Measurements from ENCODE around the gene SLC12A4.
"Not testable (repeated sequence)": the region's sequence is repeated elsewhere in the genome, so short reads cannot be mapped to it uniquely, and the experiment has no call there.

SLC12A4 gene

DNA sequence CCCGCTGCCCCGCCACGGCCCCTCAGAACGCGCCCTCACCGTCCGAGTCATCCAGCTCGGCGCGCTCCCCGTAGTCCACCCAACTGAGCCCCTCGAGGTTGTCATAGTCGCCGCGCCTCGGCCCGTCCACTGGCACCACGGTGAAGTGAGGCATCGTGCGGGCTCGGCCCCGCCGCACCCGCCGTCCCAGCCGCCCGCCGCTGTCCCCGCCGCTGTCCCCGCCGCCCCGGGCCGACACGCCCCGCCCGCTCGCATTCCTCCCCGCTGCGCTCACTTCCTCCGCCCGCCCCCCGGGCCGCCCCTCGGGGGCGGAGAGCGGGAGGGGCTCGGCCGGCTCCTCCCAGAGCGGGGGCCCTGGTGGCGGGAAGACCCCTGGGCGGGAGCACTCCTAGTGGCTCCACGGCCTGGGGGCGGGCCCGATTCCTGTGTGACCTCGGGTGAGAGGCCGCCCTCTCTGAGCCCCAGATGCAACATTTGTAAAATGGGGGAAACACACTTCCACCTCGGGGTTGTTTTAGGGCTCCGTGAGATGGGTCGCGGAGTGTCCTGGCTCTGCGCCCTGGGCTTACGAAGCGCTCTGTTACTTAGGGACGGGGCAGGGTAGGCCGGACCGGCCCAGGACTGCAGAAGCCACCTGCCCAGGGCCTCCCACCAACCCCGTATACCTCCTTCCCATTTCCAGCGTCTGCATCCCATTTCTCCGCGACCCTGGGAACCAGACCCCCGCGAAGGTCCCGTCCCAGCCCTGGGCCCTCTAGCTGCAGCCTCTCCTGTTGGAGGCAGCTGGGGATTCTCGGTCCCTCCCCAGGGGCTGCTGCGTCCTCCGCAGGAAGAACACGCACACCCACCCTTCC, at the start of gene SLC12A4:
SLC12A4 (minus strand) TSS at position 238 of the 854 bp plus-strand sequence; CDS start at position 154, 84 bp downstream.
- DNase-seq: peak; percentile 35

DNA sequence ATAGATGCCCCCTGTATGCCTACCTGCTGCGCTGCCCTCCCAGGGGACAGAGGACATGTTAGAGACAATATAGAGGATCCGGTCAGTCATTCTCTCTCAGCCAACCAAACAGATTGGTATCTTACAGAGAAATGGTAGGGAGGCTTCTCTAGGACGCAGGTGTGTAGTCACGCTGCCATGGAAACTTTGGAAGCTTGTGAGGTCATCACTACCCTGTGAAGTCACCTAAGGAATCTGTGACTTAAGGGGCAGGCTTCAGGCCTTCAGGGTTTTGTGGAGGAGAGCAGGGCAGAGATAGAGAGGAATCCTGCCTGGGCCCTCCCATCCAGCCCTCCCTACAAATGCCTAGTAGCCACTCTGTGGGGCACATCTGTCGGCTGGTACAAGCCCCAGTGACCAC, 47.2 kb upstream of the SLC12A4 start, which contains the start of gene DPEP2NB:
DPEP2NB (minus strand) TSS at position 231 of the 400 bp plus-strand sequence; CDS start at position 90, 141 bp downstream.
- no peak for DNase-seq

DNA sequence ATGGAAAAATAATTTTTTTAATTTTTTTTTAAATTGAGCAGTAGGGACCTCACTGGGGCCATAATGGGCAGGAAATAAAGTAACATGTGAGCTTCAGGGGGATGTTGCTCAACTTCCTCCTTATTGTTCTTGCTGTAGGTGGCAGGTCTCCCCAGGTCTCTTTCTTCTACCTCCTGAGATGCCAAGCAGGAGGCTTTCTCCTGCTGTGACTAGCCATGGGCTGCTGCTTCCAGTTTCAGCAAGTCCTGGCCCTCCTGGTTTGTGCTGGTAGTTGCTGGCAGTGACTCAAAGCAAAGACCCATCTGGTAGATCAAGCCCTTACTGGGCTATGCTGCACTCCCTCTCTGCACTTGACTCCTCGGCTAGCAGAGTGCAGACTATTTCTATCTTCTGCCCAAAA, 45.0 kb upstream of the SLC12A4 start:
- no peak for DNase-seq

DNA sequence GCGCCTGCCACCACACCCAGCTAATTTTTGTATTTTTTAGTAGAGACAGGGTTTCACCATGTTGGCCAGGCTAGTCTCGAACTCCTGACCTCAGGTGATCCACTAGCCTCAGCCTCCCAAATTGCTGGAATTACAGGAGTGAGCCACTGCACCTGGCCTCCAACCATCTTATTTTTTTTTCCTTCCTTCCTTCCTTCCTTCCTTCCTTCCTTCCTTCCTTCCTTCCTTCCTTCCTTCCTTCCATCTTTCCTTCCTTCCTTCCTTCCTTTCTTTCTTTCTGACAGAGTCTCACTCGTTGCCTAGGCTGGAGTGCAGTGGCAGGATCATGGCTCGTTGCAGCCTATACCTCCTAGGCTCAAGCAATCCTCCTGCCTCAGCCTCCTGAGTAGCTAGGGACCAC, 41.4 kb upstream of the SLC12A4 start:
- DNase-seq: not testable (repeated sequence)

DNA sequence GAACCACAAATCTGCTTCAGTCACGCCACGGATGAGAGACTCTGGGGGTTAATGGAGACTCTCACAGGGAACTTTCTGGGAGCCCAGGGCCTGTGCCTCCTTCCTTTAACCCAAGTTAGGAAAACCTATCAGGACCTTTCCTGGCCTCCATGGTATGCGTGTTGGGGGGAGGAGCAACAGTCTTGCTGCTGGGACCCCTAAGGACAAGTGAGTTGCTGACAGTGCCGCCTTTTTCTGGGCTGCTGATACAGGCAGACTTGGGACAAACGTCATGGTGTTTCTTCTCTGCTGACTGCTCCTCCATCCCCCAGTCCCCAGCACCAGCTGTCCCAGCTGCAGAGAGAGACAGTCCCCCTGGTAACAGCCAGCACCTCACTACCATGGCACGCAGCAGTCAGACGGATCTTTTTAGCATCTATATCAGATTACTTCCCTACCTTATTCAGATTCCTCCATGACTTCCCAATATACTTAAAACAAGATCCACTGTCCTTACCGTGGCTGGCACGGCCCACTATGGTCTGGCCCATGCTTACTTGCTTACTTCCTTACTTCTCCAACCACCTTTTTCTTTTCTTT, 40.8 kb upstream of the SLC12A4 start:
- no peak for DNase-seq

DNA sequence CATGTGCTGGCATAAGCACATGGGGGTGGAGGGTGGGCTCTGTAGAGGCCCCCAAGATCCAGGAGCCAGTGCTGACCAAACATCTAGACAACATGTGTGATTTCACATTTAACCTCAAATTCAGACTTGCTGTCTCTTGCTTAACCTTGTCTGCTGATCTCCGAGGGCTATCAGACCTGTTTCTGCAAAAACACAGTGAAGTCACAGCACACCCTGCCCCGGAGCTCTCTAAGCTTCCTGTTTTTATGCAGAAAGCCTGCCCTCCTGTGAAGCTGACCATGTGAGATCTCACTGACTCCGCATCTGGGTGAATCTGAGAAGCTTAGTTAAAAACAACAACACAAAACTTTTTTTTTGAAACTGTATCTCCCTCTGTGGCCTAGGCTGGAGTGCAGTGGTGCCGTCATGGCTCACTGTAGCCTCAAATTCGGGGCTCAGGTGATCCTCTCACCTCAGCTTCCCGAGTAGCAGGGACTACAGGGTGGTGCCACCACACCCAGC, 37.4 kb upstream of the SLC12A4 start:
- DNase-seq: no peak

DNA sequence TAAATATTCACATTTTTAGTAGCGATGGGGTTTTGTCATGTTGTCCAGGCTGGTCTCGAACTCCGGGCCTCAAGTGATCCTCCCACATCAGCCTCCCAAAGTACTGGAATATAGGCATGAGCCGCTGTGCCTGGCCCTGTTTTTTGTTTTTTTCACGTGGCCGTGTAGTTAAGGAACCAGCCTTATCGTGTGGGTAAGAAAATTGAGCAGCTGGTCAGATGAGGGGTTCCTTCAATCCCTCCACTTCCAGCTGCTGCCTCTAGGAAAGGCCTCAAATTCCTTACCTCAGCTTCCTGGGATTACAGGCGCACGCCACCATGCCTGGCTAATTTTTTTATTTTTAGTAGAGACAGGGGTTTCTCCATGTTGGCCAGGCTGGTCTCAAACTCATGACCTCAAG, 36.8 kb upstream of the SLC12A4 start:
- no peak for DNase-seq

DNA sequence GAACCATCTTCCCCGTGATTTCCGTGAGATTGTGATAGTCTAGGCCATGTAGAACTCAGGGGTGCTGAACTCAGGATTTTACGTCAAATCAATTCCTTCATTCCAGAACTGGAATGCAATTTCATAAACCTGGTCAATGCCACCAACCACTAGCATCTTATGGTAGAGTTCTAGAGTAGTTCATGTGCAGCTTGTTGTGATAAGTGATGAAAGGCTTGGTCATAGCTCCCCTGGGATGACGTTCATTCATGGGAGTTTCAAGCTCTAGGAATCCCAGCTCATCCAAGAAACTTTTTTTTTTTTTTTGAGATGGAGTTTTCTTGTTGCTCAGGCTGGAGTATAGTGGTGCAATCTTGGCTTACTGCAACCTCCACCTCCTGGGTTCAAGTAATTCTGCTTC, 34.6 kb upstream of the SLC12A4 start:
- no peak for DNase-seq

DNA sequence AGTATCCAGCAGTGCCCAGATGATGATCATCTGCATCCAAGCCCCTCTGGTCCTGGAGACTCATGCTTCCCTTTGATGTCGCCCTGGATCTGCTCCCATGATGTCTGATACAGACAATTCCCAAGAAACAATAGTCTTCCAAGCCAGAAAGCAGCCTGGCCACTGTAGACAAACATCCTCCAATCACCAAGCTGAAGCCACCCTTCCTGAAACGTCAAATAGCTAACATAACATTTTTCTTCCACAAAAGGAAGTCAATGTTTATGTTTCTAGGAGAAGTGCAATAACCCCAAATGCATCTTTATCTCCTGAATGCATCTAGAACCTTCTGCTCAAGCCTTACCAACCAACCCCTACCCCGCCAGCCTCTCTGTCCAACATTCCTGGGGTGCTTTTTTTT, 32.0 kb upstream of the SLC12A4 start:
- DNase-seq: no peak

DNA sequence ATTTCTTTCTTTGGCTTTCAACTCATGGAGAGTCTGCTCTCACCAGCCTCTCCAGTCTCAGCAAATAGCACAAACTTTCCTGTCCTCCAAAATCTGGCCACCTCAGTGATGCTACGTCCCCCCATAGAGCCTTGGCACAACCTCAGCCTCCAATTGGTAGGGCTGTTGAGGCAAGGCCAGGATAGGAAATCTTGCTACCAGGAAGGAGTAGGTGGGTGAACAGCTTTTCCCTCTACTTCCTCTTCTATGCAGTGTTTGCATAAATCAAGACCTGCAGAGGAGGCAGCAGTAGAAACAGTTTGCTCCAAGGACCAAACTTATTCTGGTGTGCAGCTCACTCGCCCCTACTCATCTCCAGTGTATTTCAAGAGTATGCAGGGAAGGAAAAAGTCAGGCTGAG, 31.5 kb upstream of the SLC12A4 start:
- DNase-seq: no peak

DNA sequence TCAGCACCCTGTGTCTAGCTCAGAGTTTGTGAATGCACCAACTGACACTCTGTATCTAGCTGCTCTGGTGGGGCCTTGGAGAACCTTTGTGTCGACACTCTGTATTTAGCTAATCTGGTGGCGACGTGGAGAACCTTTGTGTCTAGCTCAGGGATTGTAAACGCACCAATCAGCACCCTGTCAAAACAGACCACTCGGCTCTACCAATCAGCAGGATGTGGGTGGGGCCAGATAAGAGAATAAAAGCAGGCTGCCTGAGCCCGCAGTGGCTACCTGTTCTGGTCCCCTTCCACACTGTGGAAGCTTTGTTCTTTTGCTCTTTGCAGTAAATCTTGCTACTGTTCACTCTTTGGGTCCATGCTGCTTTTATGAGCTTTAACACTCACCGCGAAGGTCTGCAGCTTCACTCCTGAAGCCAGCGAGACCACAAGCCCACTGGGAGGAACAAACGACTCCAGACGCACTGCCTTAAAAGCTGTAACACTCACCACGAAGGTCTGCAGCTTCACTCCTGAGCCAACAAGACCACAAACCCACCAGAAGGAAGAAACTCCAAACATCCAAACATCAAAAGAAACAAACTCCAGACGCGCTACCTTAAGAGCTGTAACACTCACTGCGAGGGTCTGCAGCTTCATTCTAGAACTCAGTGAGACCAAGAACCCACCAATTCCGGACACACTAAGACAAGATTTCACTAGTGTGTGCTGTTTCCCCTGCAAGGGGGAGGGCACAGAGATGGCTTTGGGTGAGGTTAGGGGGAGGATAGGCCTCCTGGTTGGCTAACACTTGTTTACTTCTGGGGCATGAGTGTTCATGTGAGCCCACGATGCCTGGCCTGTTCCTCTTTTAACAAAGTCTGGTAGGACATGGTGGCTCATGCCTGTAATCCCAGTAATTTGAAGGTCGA, 30.6 kb upstream of the SLC12A4 start, which contains the start of gene DPEP2:
DPEP2 (minus strand) TSS at position 706 of the 910 bp plus-strand sequence. CDS start 6,272 bp downstream, outside the sequence.
- DNase-seq: not testable (repeated sequence)

DNA sequence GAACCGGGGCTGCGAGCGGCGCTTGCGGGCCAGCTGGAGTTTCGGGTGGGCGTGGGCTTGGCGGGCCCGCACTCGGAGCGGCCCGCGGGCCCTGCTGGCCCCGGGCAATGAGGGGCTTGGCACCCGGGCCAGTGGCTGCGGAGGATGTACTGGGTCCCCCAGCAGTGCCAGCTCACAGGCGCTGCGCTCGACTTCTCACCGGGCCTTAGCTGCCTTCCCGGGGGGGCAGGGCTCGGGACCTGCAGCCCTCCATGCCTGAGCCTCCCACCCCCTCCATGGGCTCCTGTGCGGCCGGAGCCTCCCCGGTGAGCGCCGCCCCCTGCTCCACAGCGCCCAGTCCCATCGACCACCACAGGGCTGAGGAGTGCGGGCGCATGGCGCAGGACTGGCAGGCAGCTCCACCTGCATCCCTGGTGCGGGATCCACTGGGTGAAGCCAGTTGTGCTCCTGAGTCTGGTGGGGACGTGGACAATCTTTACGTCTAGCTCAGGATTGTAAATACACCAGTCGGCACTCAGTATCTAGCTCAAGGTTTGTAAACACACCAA, 29.9 kb upstream of the SLC12A4 start:
- DNase-seq: not testable (repeated sequence)

DNA sequence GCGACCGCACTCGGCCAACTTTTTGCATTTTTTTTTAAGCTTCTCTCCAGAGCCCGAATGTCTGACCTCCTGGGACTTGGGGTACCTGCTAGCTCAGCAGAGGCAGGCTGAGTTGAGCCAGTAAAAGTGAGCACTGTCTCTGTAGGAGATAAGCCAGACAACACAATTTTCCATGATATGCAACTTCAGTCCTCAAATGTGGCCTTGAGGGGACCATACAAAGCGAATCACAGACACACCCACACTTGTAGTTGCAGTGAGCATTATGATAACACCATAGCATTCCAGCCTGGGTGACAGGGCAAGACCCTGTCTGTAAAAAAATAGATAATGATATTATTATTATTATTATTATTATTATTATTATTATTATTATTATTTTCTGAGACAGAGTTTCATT, 28.2 kb upstream of the SLC12A4 start:
- DNase-seq: no peak

DNA sequence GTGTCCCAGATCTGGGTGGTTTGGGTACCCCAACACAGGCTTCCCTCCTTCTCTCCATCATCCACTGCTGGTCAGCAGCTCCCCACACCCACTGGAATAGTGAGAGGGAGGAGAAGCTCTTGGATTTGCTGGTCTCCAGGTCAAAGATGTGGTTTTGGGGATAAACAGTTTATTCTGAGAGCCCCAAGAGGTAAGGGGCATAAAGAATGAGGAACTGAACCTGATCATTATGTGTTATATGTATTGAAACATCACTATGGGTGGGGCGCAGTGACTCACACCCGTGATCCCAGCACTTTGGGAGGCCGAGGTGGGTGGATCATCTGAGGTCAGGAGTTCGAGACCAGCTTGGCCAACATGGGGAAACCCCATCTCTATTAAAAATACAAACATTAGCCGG, 27.0 kb upstream of the SLC12A4 start:
- no peak for DNase-seq

DNA sequence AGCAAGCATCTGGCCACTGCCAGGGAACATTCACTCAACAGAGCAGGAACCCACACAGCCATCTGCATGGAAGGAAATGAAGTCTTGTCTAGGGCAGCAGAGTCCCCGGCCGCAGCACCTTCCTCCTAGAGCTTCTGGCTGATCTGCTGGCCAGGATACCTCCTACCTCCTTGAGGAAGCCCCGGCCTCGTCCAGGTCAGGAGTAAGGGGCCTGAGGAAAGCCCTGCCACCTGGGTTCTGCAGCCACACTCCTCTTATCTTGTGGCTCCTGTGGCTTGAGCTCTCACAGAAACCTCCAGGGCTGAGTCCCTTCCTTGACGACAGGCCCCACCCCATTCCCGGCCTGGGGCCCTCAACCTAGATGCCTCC, 25.6 kb upstream of the SLC12A4 start:
- not testable (repeated sequence) for DNase-seq

DNA sequence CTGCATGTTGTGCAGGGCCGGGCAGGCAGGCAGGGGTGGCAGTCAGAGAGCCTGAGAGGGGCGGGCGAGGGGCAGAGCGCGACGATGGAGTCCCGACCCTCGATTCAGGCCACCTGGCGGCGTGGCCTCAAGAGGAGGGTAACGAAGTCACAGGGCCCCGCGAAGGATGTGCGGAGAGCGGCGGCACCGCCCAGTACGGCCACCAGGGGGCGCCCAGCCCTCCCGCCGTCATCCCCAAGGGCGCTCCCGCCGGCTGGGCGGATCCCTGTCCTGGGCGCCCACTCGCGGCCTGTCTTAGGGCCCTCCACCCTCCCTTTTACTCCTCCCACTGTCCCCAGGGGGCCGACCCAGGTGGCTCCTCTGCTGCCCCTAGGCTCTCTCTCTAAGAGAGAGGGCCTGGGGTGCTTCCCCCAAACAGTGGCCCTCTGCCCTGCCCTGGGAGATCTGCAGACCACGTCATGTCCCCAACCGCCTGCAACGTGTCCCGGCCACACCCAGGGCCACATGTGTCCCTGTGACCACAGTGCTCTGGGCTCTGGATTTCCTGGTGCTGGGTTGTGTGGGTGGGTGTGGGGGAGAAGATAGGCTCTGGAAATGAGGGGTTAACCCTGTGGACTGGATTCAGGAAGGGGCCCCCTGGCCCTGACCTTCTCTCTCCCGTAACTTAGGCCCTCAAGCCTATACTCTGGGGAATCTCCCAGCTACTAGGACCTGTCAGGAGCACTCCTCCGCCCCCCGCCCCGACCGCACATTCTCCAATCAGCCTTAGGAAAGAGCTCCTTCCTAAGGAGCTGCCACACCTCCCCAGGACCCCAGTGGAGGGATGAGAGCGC, 25.0 kb upstream of the SLC12A4 start:
- no peak for DNase-seq

DNA sequence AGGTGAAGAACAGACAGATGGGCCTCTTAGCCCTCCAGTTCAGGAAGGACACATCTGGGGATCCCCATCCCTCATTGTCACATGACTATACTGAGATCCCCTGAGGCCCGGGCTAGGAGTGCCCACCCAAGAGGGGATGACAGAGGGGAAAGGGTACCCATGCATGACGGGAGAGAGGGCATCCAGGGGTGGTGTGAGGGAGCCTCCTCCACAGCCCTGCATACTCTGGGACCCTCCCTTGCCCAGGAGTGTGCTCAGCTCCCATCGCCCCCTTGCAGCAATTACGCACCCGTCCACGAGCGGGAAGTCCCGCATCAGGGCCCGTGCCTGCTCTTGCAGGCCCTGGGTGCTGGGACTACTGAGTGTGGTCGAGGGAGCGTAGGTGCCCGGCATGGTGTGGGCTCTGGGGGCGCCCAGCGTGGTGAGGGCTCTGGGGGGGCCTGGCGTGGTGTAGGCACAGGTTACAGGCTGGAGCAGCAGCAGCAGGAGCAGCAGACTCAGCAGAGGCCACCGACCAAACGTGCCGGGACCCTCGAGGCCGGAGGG, 24.3 kb upstream of the SLC12A4 start:
- DNase-seq: no peak

DNA sequence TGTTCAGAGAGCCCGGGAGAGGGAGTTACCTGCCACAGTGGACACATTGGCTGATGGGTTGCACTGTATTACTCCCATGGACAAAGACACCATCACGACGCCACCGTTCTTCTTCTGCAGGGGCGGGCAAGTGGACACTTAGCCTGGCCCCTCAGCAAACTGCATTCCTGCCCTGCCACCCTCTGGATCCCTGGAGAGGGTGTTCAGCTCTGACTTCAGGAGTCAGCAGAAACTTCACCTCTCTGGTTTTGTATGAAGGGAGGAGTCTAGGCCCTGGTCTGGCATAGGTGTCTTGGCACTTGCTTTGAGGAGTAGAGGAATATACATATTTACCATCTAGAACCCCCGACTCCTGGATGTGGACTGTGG, 21.6 kb upstream of the SLC12A4 start:
- DNase-seq: no peak

DNA sequence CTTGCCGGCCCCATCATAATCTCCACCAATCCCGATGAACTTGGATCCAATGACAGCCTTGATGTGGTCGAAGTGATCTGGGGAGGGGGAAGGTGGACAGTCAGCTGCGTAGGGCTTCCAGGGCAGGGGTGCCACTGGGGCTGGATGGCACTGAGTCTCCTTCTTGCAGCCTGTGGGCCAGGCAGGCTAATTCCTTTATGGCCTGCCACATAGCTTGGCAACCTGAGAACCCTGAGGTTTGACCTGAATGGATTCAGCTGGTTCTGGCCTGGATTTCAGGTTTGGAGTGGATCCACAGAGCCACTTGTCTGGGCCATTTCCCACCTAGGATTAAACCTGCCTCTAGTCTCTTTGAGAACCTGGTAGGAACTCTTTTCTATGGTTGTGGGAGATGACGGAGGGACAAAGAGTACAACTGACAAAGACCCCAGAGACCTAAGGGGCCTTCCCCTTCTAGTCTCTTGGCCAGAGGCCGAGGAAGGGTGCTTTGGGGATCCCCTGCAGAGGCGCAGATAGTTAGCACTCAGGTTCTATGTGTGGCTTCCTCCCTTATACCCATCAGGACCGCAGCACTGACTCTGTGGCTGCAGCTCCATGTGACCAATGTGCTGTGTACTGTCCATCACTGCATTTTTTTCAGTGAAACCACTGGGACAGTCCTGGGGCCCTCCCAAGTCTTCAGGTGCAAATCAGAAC, 21.0 kb upstream of the SLC12A4 start:
- DNase-seq: no peak

DNA sequence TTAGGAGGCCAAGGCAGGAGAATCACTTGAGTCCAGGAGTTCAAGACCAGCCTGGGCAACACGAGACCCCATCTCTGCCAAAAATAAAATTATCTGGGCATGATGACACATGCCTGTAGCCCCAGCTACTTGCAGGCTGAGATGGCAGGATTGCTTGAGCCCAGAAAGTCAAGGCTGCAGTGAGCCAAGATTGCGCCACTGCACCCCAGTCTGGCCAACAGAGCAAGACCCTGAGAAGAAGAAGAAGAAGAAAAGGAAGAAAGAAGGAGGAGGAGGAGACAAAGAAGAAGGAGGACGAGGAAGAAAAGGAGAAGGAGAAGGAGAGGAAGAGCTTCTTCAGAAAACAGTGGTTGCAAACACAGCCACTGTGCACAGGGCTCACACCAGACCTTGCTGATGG, 20.2 kb upstream of the SLC12A4 start:
- no peak for DNase-seq

Data from T1000 (cell line).